Measurements from ENCODE around the gene DMBT1. TPM values are rescaled to one million over a fixed set of nuclear protein-coding genes. Genes with fewer than 3 reads are reported as not detected.

The DMBT1 gene
- total RNA-seq, 4 donors from 2014 or later, result 0.06 to 0.28 TPM; not detected in 2

- TF ChIP-seq, protein P1, sequence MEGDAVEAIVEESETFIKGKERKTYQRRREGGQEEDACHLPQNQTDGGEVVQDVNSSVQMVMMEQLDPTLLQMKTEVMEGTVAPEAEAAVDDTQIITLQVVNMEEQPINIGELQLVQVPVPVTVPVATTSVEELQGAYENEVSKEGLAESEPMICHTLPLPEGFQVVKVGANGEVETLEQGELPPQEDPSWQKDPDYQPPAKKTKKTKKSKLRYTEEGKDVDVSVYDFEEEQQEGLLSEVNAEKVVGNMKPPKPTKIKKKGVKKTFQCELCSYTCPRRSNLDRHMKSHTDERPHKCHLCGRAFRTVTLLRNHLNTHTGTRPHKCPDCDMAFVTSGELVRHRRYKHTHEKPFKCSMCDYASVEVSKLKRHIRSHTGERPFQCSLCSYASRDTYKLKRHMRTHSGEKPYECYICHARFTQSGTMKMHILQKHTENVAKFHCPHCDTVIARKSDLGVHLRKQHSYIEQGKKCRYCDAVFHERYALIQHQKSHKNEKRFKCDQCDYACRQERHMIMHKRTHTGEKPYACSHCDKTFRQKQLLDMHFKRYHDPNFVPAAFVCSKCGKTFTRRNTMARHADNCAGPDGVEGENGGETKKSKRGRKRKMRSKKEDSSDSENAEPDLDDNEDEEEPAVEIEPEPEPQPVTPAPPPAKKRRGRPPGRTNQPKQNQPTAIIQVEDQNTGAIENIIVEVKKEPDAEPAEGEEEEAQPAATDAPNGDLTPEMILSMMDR (IDR thresholded peaks at IDR 0.05), result no peak
- DNase-seq (ENCODE audit: low spot score), result no peak
- no peak for ATAC-seq (ENCODE audit: low FRiP score)
Observed at GRCh38 chr10:122519144-122519543, 41.4 kb upstream of the DMBT1 start.

GRCh38 chr10:122519873-122520272, 40.7 kb upstream of the DMBT1 start:
- TF ChIP-seq, protein P1 (IDR thresholded peaks at IDR 0.05), result no peak
- no peak for DNase-seq (ENCODE audit: low spot score)

DNA sequence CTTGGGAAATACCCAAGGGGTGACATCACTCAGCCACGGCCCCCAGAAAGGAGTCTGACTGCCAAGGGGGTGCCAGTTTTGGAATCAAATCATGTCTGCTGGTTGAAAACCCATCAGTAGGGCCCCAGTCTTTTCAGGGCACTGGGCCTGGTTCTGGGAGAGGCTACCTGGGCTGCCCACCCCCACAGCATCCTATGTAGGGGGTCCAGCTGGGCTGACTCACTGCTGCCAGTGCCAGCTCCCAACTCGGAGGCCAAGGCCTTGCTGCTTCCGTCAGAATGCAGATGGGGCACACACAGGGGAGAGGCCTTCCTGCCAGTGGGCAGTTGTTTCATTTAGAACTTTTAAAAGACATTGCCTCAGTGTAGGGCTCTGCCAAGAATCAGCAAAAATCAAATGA, 39.5 kb upstream of the DMBT1 start:
- ATAC-seq (ENCODE audit: low FRiP score) (peak; percentile 42), DNase-seq (ENCODE audit: low spot score) (no peak)
- TF ChIP-seq, protein P1 (IDR thresholded peaks at IDR 0.05), result no peak

More at GRCh38 chr10:122519873-122520272, 40.7 kb upstream of the DMBT1 start:
- ATAC-seq (ENCODE audit: low FRiP score), result no peak

DNA sequence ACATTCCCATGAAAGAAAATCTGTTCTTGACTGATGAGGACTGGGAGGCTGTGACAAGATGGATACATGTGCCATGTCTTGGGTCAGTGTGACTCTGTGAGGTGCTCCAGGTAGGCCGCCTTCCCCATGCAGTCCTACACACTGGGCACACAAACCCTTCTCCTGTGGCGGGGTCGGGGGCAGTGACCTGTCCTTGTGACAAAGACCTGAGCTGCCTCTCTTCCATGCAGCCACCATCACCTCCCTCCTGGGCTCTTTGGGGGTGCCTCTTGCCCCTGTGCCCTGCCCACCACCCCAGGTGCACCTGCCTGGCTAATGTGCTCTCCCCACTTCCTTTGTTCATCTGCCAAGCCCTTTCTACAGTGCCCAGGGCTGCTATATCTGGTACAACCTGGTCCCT, 35.7 kb upstream of the DMBT1 start:
- TF ChIP-seq, protein P1 (IDR thresholded peaks at IDR 0.05), result no peak
- DNase-seq (ENCODE audit: low spot score) (no peak), ATAC-seq (ENCODE audit: low FRiP score) (no peak)

- DNase-seq (ENCODE audit: low spot score) (no peak), ATAC-seq (ENCODE audit: low FRiP score) (no peak)
- TF ChIP-seq, protein P1 (IDR thresholded peaks at IDR 0.05), result no peak
Observed at GRCh38 chr10:122525788-122526187, 34.8 kb upstream of the DMBT1 start.

GRCh38 chr10:122526892-122527291, 33.7 kb upstream of the DMBT1 start:
- no peak for DNase-seq (ENCODE audit: low spot score)
- ATAC-seq (ENCODE audit: low FRiP score), result no peak
- TF ChIP-seq, protein P1 (IDR thresholded peaks at IDR 0.05), result no peak

DNA sequence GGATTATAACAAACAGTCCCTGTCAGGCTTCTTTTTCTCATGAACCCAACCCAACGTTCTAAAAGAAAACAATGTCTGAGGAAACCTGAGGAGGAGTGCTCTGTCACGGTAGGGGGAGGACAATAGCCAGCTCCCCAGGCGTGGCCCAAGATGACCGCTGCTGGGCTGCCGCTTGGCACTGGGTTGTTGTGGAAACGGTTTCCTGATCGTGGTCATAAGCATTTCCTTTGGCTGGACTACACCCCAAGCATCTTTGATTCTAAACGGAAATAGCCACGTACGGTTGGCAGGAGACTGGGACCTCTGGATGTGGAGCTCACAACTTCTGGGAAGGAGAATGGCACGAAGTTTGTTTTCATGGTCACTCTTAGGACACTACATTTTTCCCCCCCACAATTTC, 30.4 kb upstream of the DMBT1 start:
- ATAC-seq (ENCODE audit: low FRiP score), result no peak

More for the DNA sequence above, 30.4 kb upstream of the DMBT1 start:
- no peak for DNase-seq (ENCODE audit: low spot score)
- TF ChIP-seq, protein P1 (IDR thresholded peaks at IDR 0.05), result no peak

Data from omental fat pad (tissue), 4 donors.